H1 (cell line): Measurements from ENCODE around the gene RFXANK. TPM values are rescaled to one million over a fixed set of nuclear protein-coding genes. Genes with fewer than 3 reads are reported as not detected.

Source experiments
- GTF2F1 ChIP-seq: IDR thresholded peaks from 2 replicates; pipeline ENCODE4 v1.6.1; 2012; ENCODE audit warnings: low read depth, low read length, improper control_type of control experiment, borderline replicate concordance
- SAP30 ChIP-seq: fragments of 300-600 bp; sonication (generic); IDR thresholded peaks from 2 replicates; pipeline ENCODE4 v1.7.1; 2012; ENCODE audit warnings: low read length, moderate library complexity, mild to moderate bottlenecking, inconsistent platforms; ENCODE audit not compliant: insufficient read depth, insufficient replicate concordance
- SIRT6 ChIP-seq: IDR thresholded peaks from one replicate; pipeline ENCODE4 v1.7.1; 2012; ENCODE audit warnings: low read length, inconsistent platforms
- SUZ12 ChIP-seq: fragments of 200-600 bp; sonication (generic); IDR thresholded peaks from 2 replicates; pipeline ENCODE4 v1.6.1; 2012; ENCODE audit warnings: mild to moderate bottlenecking, inconsistent platforms, low read length, moderate library complexity, mixed read lengths
- TAF1 ChIP-seq: IDR thresholded peaks from 2 replicates; pipeline ENCODE4 v1.6.1; 2011; ENCODE audit warnings: mild to moderate bottlenecking, low read depth, low read length
- polyA plus RNA-seq, 7 experiments: library from polyadenylated mRNA; depleted of rRNA in 3 of 7; stranded (reverse) in 5 of 7; unstranded in 2 of 7; fragments of >200 nt in 5 of 7; fragments of 200-250 nt in 2 of 7; gene quantifications; 1 replicate in 5 of 7; 2 replicates in 1 of 7; 4 replicates in 1 of 7; pipeline versions ENCODE4 v1.2.1 to v1.2.3, GENCODE V29; 2011 to 2013; ENCODE audit warnings: missing spikeins in 2 of 7, mixed read lengths in 2 of 7
- total RNA-seq: library from RNA; stranded (reverse); fragmentation: NEBNext Ultra II Directional; extraction: Animal tissue kit (Norgen Biotek cat#: 25700); gene quantifications from 2 replicates; pipeline ENCODE4 v1.2.1, GENCODE V29; 2021
- TF ChIP-seq, protein P1 (sequence below): IDR thresholded peaks from 2 replicates; pipeline ENCODE4 v1.6.1; 2012; ENCODE audit warnings: inconsistent platforms

RFXANK gene
- total and polyA plus RNA-seq, 2 of the 8 experiments (the other 6 are each of a cell fraction or from before 2014, with no cell fraction given) = 72.9 to 87.5 TPM

DNA sequence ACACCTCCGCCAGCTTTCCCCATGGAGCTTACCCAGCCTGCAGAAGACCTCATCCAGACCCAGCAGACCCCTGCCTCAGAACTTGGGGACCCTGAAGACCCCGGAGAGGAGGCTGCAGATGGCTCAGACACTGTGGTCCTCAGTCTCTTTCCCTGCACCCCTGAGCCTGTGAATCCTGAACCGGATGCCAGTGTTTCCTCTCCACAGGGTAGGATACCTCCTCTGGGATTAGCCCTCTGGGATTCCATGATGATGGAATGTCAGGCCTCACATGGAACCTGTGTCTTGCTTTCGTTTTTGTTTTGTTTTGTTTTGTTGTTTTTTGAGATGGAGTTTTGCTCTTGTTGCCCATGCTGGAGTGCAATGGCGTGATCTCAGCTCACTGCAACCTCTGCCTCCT, 1.9 kb downstream of the RFXANK start (continued):
- TF ChIP-seq, protein P1, sequence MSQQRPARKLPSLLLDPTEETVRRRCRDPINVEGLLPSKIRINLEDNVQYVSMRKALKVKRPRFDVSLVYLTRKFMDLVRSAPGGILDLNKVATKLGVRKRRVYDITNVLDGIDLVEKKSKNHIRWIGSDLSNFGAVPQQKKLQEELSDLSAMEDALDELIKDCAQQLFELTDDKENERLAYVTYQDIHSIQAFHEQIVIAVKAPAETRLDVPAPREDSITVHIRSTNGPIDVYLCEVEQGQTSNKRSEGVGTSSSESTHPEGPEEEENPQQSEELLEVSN = no peak
- TF ChIP-seq GTF2F1 (no peak), SUZ12 (no peak), TAF1 (no peak), SIRT6 (no peak), SAP30 (no peak)
